HepG2 (cell line): Measurements from ENCODE around the gene SLC7A8. TPM values are rescaled to one million over a fixed set of nuclear protein-coding genes. Genes with fewer than 3 reads are reported as not detected.
A peak's percentile ranks its signal among the peaks of the same experiment; 100 is the strongest.

Source experiments
- CC2D1A ChIP-seq: sonication (generic); formaldehyde crosslinking; IDR thresholded peaks from 2 replicates; pipeline ENCODE4 v1.8.1; 2023; ENCODE audit warnings: mild to moderate bottlenecking, missing genetic modification reagents
- CCDC6 ChIP-seq: sonication (generic); formaldehyde crosslinking; IDR thresholded peaks from 2 replicates; pipeline ENCODE4 v1.8.1; 2022; ENCODE audit warnings: mild to moderate bottlenecking, missing genetic modification reagents, moderate library complexity
- HDAC2 ChIP-seq: sonication (generic); formaldehyde crosslinking; IDR thresholded peaks from 2 replicates; pipeline ENCODE4 v1.4.0; 2020; ENCODE audit warnings: missing genetic modification reagents
- HHEX ChIP-seq: IDR thresholded peaks from 2 replicates; pipeline ENCODE4 v1.6.1; 2016; ENCODE audit warnings: control low read depth
- HNRNPUL1 ChIP-seq: fragments of 200-400 bp; formaldehyde crosslinking; IDR thresholded peaks from 2 replicates; pipeline ENCODE4 v1.6.1; 2017; ENCODE audit warnings: low read depth, mild to moderate bottlenecking, low read length, moderate library complexity
- IRX3 ChIP-seq: sonication (generic); formaldehyde crosslinking; IDR thresholded peaks from 2 replicates; pipeline ENCODE4 v1.8.1; 2023; ENCODE audit warnings: mild to moderate bottlenecking, low read depth, missing genetic modification reagents, borderline replicate concordance
- MAFF ChIP-seq: IDR thresholded peaks from 2 replicates; pipeline ENCODE4 v1.6.1; 2011; ENCODE audit warnings: low read depth, low read length, improper control_type of control experiment
- MEF2D ChIP-seq: sonication (generic); formaldehyde crosslinking; IDR thresholded peaks from 2 replicates; pipeline ENCODE4 v1.5.1; 2020; ENCODE audit warnings: mild to moderate bottlenecking, missing genetic modification reagents
- NR2C2 ChIP-seq: sonication (generic); formaldehyde crosslinking; IDR thresholded peaks from 2 replicates; pipeline ENCODE4 v1.4.0; 2020; ENCODE audit warnings: missing genetic modification reagents, mild to moderate bottlenecking, moderate library complexity, borderline replicate concordance
- PAXIP1 ChIP-seq: sonication (generic); formaldehyde crosslinking; conservative IDR thresholded peaks from 2 replicates; pipeline ENCODE4 v1.4.0; 2020; ENCODE audit warnings: mild to moderate bottlenecking, missing genetic modification reagents, moderate library complexity
- POLR2G ChIP-seq: fragments of 200-400 bp; formaldehyde crosslinking; IDR thresholded peaks from 2 replicates; pipeline ENCODE4 v1.6.1; 2018; ENCODE audit warnings: mild to moderate bottlenecking, low read depth, low read length, moderate library complexity
- SMARCC2 ChIP-seq: fragments of 450-650 bp; IDR thresholded peaks from 2 replicates; pipeline ENCODE4 v1.6.1; 2017; ENCODE audit warnings: antibody characterized with exemption, mild to moderate bottlenecking
- TAF15 ChIP-seq: fragments of 200-400 bp; formaldehyde crosslinking; IDR thresholded peaks from one replicate; pipeline ENCODE4 v1.6.1; 2018; ENCODE audit warnings: mild to moderate bottlenecking, low read depth, low read length; ENCODE audit not compliant: poor library complexity, severe bottlenecking
- ZFP36L2 ChIP-seq: sonication (generic); formaldehyde crosslinking; IDR thresholded peaks from 2 replicates; pipeline ENCODE4 v1.4.0; 2020; ENCODE audit warnings: missing genetic modification reagents
- ZNF253 ChIP-seq: sonication (generic); formaldehyde crosslinking; IDR thresholded peaks from 2 replicates; pipeline ENCODE4 v1.8.0; 2022; ENCODE audit warnings: mild to moderate bottlenecking, missing genetic modification reagents, borderline replicate concordance
- ZNF3 ChIP-seq: IDR thresholded peaks from 2 replicates; pipeline ENCODE4 v1.7.0; 2017; ENCODE audit warnings: inconsistent platforms
- ZNF563 ChIP-seq: sonication (generic); formaldehyde crosslinking; IDR thresholded peaks from 2 replicates; pipeline ENCODE4 v1.8.0; 2022; ENCODE audit warnings: mild to moderate bottlenecking, moderate library complexity, missing genetic modification reagents
- ZNF747 ChIP-seq: sonication (generic); formaldehyde crosslinking; IDR thresholded peaks from 2 replicates; pipeline ENCODE4 v1.8.1; 2023; ENCODE audit warnings: missing genetic modification reagents, mild to moderate bottlenecking, borderline replicate concordance
- polyA plus RNA-seq, 8 experiments: library from polyadenylated mRNA; depleted of rRNA in 3 of 8; stranded (reverse) in 7 of 8; unstranded in 1 of 8; fragments of >200 nt; fragmentation: Illumina TruSeq in 4 of 8; extraction: Trizol in 4 of 8; gene quantifications; 2 replicates each; pipeline versions ENCODE4 v1.2.1 to v1.2.3, GENCODE V29; 2011 to 2016; ENCODE audit warnings: low read depth in 4 of 8, missing spikeins in 1 of 8, mixed read lengths in 1 of 8; ENCODE audit not compliant: insufficient read depth in 1 of 8
- total RNA-seq, 5 experiments: library from RNA; depleted of rRNA; stranded (reverse); fragments of >200 nt; fragmentation: Illumina TruSeq; extraction: Trizol; gene quantifications; 2 replicates each; pipeline ENCODE4 v1.2.3, GENCODE V29; 2016; ENCODE audit warnings: low read depth in 1 of 5
- TF ChIP-seq, protein P1 (sequence below): sonication (generic); formaldehyde crosslinking; IDR thresholded peaks from one replicate; pipeline ENCODE4 v1.5.1; 2020; ENCODE audit warnings: mild to moderate bottlenecking, missing genetic modification reagents; ENCODE audit errors: not compliant biosample characterization

The SLC7A8 gene
- total and polyA plus RNA-seq, 2 of the 13 experiments (the other 11 are each of a cell fraction or from before 2014, with no cell fraction given), result 0.25 TPM; not detected in 1

DNA sequence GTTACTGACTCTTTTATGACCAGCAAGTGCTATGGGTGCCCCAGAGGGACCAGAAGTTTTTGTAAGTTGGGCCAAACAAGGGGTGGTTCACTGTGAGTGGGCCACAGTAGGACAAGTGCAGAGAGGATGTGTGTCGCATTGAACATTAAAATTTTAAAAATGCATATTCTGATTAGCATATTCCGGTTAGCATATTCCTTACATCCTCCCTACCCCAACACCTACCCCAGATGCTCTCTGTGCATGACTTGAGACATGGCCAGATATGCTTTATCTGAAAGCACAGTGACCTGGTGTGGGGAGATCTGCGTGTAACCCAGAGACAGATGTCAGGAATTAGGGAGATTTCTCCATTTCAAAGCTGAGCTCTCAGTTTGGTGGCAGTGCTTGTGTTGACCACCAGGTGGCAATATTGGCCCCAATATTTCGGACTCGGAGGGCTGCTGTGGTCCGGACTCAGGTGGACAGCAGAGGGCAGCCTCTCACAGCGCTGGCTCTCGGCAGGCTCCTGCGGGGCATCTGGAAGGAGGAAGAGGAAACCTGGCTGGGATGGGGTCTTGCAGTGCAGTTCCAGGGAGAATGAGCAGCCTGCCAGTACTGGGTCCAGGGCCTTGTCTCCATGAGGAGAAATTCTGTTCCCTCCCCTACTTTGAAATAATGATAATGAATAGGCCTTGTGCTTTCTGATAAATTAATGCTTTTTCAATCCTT lies 62.8 kb downstream of the SLC7A8 start (continued):
- TF ChIP-seq ZFP36L2 (0 out of 2 replicates have a peak, but pooled peaks have one; percentile 65), CCDC6 (peak; percentile 91; the same call in 1 of the 2 replicates), ZNF747 (CRISPR knock-in tag) (no peak; the same call in 1 of the 2 replicates), HDAC2 (CRISPR knock-in tag) (peak; percentile 92), HNRNPUL1 (no peak), MEF2D (CRISPR knock-in tag) (peak; percentile 45; the same call in 1 of the 2 replicates), PAXIP1 (CRISPR knock-in tag) (no peak), NR2C2 (CRISPR knock-in tag) (no peak), SMARCC2 (no peak), TAF15 (no peak), HHEX (CRISPR knock-in tag) (no peak), POLR2G (no peak), ZNF253 (CRISPR knock-in tag) (no peak), ZNF3 (CRISPR knock-in tag) (no peak), ZNF563 (CRISPR knock-in tag) (no peak), CC2D1A (0 out of 2 replicates have a peak, but pooled peaks have one; percentile 16), IRX3 (CRISPR knock-in tag) (no peak), MAFF (no peak; the same call in 1 of the 2 replicates)
- TF ChIP-seq, protein P1, sequence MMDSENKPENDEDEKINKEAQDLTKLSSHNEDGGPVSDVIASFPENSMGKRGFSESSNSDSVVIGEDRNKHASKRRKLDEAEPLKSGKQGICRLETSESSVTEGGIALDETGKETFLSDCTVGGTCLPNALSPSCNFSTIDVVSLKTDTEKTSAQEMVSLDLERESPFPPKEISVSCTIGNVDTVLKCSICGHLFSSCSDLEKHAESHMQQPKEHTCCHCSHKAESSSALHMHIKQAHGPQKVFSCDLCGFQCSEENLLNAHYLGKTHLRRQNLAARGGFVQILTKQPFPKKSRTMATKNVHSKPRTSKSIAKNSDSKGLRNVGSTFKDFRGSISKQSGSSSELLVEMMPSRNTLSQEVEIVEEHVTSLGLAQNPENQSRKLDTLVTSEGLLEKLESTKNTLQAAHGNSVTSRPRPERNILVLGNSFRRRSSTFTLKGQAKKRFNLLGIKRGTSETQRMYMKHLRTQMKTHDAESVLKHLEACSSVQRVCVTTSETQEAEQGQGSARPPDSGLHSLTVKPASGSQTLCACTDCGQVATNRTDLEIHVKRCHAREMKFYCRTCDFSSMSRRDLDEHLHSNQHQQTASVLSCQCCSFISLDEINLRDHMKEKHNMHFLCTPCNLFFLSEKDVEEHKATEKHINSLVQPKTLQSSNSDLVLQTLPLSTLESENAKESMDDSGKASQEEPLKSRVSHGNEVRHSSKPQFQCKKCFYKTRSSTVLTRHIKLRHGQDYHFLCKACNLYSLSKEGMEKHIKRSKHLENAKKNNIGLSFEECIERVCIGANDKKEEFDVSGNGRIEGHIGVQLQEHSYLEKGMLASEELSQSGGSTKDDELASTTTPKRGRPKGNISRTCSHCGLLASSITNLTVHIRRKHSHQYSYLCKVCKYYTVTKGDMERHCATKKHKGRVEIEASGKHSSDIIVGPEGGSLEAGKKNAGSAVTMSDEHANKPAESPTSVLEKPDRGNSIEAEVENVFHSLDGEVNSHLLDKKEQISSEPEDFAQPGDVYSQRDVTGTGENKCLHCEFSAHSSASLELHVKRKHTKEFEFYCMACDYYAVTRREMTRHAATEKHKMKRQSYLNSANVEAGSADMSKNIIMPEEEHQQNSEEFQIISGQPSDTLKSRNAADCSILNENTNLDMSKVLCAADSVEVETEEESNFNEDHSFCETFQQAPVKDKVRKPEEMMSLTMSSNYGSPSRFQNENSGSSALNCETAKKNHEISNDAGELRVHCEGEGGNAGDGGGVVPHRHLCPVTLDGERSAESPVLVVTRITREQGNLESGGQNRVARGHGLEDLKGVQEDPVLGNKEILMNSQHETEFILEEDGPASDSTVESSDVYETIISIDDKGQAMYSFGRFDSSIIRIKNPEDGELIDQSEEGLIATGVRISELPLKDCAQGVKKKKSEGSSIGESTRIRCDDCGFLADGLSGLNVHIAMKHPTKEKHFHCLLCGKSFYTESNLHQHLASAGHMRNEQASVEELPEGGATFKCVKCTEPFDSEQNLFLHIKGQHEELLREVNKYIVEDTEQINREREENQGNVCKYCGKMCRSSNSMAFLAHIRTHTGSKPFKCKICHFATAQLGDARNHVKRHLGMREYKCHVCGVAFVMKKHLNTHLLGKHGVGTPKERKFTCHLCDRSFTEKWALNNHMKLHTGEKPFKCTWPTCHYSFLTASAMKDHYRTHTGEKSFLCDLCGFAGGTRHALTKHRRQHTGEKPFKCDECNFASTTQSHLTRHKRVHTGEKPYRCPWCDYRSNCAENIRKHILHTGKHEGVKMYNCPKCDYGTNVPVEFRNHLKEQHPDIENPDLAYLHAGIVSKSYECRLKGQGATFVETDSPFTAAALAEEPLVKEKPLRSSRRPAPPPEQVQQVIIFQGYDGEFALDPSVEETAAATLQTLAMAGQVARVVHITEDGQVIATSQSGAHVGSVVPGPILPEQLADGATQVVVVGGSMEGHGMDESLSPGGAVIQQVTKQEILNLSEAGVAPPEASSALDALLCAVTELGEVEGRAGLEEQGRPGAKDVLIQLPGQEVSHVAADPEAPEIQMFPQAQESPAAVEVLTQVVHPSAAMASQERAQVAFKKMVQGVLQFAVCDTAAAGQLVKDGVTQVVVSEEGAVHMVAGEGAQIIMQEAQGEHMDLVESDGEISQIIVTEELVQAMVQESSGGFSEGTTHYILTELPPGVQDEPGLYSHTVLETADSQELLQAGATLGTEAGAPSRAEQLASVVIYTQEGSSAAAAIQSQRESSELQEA, result no peak
